Tibial artery (tissue), 4 donors: ENCODE data around the gene PIK3C2G.

ENCODE experiments used
- DNase-seq, 2 donors: peaks; one replicate each; pipeline ENCODE4 v3.0.0-alpha.2; 2019
- H3K27ac ChIP-seq, 2 donors: fragments of 200-600 bp; sonication (generic) in 1 of 2; 1 replicate in 1 of 2; 2 replicates in 1 of 2; pipeline ENCODE4 v1.5.1; 2018 to 2019; ENCODE audit warnings: mild to moderate bottlenecking in 1 of 2
- H3K27me3 ChIP-seq, 2 donors: fragments of 200-600 bp; sonication (generic) in 1 of 2; one replicate each; pipeline versions ENCODE4 v1.5.1 to v1.6.0; 2016 to 2019
- H3K36me3 ChIP-seq, 3 donors: fragments of 200-600 bp; sonication (generic) in 2 of 3; one replicate each; pipeline ENCODE4 v1.5.1; 2016 to 2019; ENCODE audit warnings: mild to moderate bottlenecking in 2 of 3
- H3K4me1 ChIP-seq, 4 donors: fragments of 200-600 bp; sonication (generic) in 2 of 4; 1 replicate in 3 of 4; 2 replicates in 1 of 4; pipeline ENCODE4 v1.5.1; 2016 to 2019
- H3K4me3 ChIP-seq, 2 donors: fragments of 200-600 bp; sonication (generic) in 1 of 2; 1 replicate in 1 of 2; 2 replicates in 1 of 2; pipeline ENCODE4 v1.5.1; 2018 to 2019; ENCODE audit warnings: mild to moderate bottlenecking in 2 of 2
- H3K9me3 ChIP-seq, 3 donors: fragments of 200-600 bp; sonication (generic) in 1 of 3; one replicate each; pipeline ENCODE4 v1.5.1; 2016 to 2019
- CTCF ChIP-seq, 2 experiments: fragments of 200-600 bp in 1 of 2; fragments of 450-650 bp in 1 of 2; IDR thresholded peaks; one replicate each; pipeline ENCODE4 v1.5.1; 2017 to 2019; ENCODE audit warnings: antibody characterized with exemption in 2 of 2, mild to moderate bottlenecking in 1 of 2, moderate library complexity in 1 of 2
- intact Hi-C: fragments of 100-400 bp; cut with DNase I; formaldehyde crosslinking; loops from one replicate; pipeline ENCODE4 v1.15.0; 2023; ENCODE audit warnings: low total_unique reads

The PIK3C2G gene

GRCh38 chr12:18375131-18375530, 113.8 kb downstream of the PIK3C2G start:
- no peaks in the 10 kb centered on the region for H3K4me1 ChIP-seq
- no peak for TF ChIP-seq CTCF (IDR thresholded peaks at IDR 0.05)
- no peak for DNase-seq
- peaks cover 0 to 20% (median 0%) of the 10 kb centered on the region in 3 donors for H3K36me3 ChIP-seq
- peaks cover 0 to 8% (median 0%) of the 10 kb centered on the region in 3 donors for H3K9me3 ChIP-seq
- intact Hi-C loops, result no loop called here
- no peak overlapping the region for H3K27ac ChIP-seq
- no peak overlapping the region for H3K4me3 ChIP-seq
- H3K27me3 ChIP-seq, result no peaks in the 10 kb centered on the region

- Histone ChIP-seq H3K27me3 (no peaks in the 10 kb centered on the region), H3K27ac (no peak overlapping the region), H3K4me3 (no peak overlapping the region), H3K4me1 (no peaks in the 10 kb centered on the region), H3K36me3 (peaks cover 0 to 20% (median 0%) of the 10 kb centered on the region in 3 donors), H3K9me3 (peaks cover 0 to 8% (median 0%) of the 10 kb centered on the region in 3 donors)
- no peak for DNase-seq
- no peak for TF ChIP-seq CTCF (IDR thresholded peaks at IDR 0.05)
- intact Hi-C loops, result no loop called here
These were observed 114.3 kb downstream of the PIK3C2G start for GRCh38 chr12:18375583-18375982.

GRCh38 chr12:18382236-18382885, 121.0 kb downstream of the PIK3C2G start:
- no peak overlapping the region for H3K4me3 ChIP-seq
- H3K36me3 ChIP-seq, result no peaks in the 10 kb centered on the region
- DNase-seq, result no peak
- no peaks in the 10 kb centered on the region for H3K27me3 ChIP-seq
- no peak for TF ChIP-seq CTCF (IDR thresholded peaks at IDR 0.05)
- H3K27ac ChIP-seq, result no peak overlapping the region
- peaks cover 0 to 16% (median 6%) of the 10 kb centered on the region in 4 donors for H3K4me1 ChIP-seq
- intact Hi-C loops, result no loop called here
- no peaks in the 10 kb centered on the region for H3K9me3 ChIP-seq

GRCh38 chr12:18383203-18383602, 121.9 kb downstream of the PIK3C2G start:
- TF ChIP-seq CTCF (IDR thresholded peaks at IDR 0.05), result no peak
- H3K9me3 ChIP-seq, result no peaks in the 10 kb centered on the region
- H3K27ac ChIP-seq, result no peak overlapping the region
- peaks cover 0 to 16% (median 6%) of the 10 kb centered on the region in 4 donors for H3K4me1 ChIP-seq
- DNase-seq, result no peak
- intact Hi-C loops, result no loop called here
- H3K36me3 ChIP-seq, result no peaks in the 10 kb centered on the region
- H3K27me3 ChIP-seq, result no peaks in the 10 kb centered on the region
- no peak overlapping the region for H3K4me3 ChIP-seq

GRCh38 chr12:18387706-18388105, 126.4 kb downstream of the PIK3C2G start:
- Histone ChIP-seq H3K4me1 (peaks cover 0 to 13% (median 4%) of the 10 kb centered on the region in 4 donors), H3K27ac (no peak overlapping the region), H3K4me3 (no peak overlapping the region), H3K27me3 (no peaks in the 10 kb centered on the region), H3K9me3 (no peaks in the 10 kb centered on the region), H3K36me3 (no peaks in the 10 kb centered on the region)
- no peak for TF ChIP-seq CTCF (IDR thresholded peaks at IDR 0.05)
- intact Hi-C loops, result no loop called here
- no peak for DNase-seq
